NCI-H1694 treated with DMSO at 0.1 percent for 48 hours (cell line): Measurements from ENCODE around the gene ZIC3.

Source experiments
- DNase-seq: peaks from one replicate; lab custom pipeline; 2025; lab: John Stamatoyannopoulos, UW

The ZIC3 gene

DNA sequence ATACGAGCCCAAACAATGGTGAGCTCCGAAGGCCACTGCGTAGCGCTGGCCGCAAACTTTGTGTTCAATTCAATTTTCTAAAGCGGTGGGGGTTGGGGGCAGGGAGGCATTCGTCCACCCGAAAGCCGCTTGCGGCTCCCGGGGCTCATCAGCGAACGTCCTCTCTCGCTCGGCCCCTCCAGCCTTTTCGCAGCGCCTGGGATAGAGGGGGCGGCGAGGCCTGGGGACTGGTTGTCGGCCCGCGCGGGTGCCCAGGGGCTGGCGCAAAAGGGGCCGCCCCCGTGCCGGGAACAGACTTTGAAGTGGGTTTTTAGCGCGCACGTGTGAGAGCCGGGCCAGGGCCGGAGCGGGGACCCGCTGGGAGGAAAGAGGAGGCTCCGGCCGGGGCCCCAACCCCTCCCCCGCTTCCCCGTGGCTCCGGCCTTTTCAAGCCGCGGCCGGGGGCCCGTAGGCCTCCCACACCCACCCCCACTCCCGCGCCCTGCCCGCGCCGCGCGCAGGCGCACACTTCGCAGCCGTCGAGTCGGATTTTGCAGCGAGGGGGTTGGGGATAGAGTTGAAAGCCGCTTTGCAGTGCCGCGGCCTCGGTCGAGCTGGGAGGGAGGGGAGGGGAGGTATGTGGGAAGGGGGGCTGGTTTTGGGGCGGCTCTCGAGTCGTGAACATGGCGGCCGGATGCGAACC, 8.3 kb downstream of the ZIC3 start:
- no peak for DNase-seq

DNA sequence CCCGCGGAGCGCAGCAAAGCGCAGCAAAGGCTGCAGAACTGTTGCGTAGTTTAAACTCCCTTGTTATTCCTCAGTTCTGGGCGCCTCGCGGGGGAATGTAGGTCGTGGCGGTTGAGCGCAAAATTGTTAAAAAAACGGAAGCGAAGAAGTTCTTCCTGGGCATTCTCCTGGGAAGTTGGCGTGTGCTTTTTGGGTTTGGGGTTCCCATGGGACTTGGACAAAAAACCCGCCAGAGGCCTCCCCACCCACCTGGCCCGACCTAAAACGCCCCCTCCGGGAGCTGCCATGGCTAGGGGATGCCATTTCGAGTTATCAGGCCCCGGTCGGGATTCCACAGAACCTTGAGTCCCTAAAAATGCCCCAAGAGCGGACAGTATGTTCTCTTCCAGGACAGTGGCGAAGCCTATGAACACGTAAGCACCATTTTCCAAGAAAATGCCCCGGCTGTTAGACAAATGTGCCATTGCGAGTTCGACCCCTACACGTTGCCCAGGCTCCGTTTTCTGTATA, 8.9 kb downstream of the ZIC3 start:
- DNase-seq: no peak

DNA sequence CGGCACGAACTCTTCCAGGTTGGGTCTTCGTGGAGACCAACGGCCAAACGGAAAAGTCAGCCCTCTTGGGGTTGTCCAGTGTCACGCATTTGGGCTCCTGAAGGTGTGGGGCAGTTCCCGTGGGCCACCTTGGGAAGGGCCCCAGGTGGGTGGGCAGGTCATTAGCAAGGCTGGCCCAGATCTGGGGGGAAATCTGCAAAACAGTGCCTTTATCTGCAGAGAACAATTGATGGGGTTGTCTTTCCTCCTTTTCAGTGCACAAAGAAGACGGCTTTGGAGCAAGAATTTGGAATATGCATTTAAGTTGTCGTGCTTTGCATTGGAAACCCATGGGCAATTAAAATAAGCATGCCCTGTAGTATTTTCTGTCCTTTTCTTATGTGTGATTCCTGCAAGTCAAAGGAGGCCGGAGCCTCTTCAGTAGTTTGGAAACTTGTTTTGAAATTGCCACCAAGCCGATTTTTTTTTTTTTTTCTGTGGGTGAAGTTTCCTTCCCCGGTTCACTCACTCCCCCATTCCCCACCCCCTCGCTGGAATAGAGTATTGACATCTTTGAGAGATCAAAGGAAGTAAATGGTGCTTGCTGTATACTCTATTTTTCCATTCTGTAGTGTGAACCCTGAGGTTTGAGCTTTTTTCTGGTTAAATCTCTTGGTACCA, 9.8 kb downstream of the ZIC3 start:
- DNase-seq: no peak

DNA sequence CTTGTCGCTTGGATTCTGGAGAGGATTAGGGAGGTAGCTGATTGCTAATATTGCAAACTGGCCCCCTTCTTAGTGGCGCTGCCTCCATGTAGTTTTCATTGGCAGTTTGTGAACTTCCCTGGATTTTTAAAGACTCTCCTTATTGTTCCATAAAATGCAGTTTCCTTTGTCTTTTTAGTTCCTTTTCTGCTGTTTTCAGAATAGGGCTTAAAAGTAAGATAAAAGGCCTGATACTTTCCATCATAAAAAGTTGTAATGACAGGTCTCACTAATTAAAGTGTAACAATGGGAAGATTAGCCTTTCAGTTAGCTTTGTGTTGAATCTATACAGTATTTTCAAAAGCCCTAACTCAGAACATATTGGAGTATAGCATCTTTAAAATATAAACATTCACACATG, 21.2 kb downstream of the ZIC3 start:
- no peak for DNase-seq

DNA sequence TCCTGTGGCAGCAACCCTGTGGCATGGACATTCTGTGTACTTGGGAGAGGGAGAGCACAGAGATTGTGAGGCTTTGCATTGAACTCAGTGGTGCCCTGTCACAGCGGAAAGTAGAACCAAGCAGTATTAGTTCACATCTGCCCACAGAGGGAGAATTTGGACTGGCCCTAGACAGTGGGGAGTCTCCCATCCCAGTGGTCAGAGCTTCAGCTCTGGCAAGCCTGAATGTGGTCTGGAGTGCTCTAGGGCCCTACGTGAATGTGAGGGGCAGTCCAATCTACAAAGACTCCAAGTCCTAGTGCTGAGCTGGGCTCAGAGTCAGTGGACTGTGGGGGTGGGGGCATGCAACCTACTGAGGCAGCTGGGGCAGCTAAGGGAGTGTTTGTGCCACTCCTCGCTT, 34.8 kb downstream of the ZIC3 start:
- no peak for DNase-seq
